ENCODE data around the gene ACOT9.
"Not testable (repeated sequence)": the region's sequence is repeated elsewhere in the genome, so short reads cannot be mapped to it uniquely, and the experiment has no call there.

ACOT9 gene

GRCh38 chrX:23765449-23765848 is 22.4 kb upstream of the ACOT9 start:
- DNase-seq = no peak

- no peak for DNase-seq
Observed at GRCh38 chrX:23764188-23764984, 21.3 kb upstream of the ACOT9 start.

- no peak for DNase-seq
Observed at GRCh38 chrX:23759821-23760220, 16.7 kb upstream of the ACOT9 start.

GRCh38 chrX:23756165-23756564 is 13.1 kb upstream of the ACOT9 start:
- DNase-seq = peak; percentile 75

- DNase-seq = no peak
Observed at GRCh38 chrX:23754664-23755063, 11.6 kb upstream of the ACOT9 start.

- no peak for DNase-seq
Observed at GRCh38 chrX:23752740-23753415, 9.8 kb upstream of the ACOT9 start.

- no peak for DNase-seq
Observed at GRCh38 chrX:23749576-23749975, 6.5 kb upstream of the ACOT9 start.

- no peak for DNase-seq
Observed at GRCh38 chrX:23749129-23749528, 6.1 kb upstream of the ACOT9 start.

GRCh38 chrX:23745786-23746185 is 2.7 kb upstream of the ACOT9 start:
- DNase-seq = no peak

- DNase-seq = not testable (repeated sequence)
Observed at GRCh38 chrX:23743623-23743971, 521 bp upstream of the ACOT9 start.

GRCh38 chrX:23742174-23742696 is 841 bp downstream of the ACOT9 start:
- peak; percentile 20 for DNase-seq

GRCh38 chrX:23737413-23737812 is 5.7 kb downstream of the ACOT9 start:
- DNase-seq = no peak

GRCh38 chrX:23736030-23736429 is 7.0 kb downstream of the ACOT9 start:
- DNase-seq = no peak

GRCh38 chrX:23732704-23733103 is 10.4 kb downstream of the ACOT9 start:
- peak; percentile 77 for DNase-seq

GRCh38 chrX:23731951-23732350 is 11.1 kb downstream of the ACOT9 start:
- no peak for DNase-seq

- no peak for DNase-seq
Observed at GRCh38 chrX:23729214-23729613, 13.9 kb downstream of the ACOT9 start.

- no peak for DNase-seq
Observed at GRCh38 chrX:23727206-23727605, 15.9 kb downstream of the ACOT9 start.

GRCh38 chrX:23726191-23726590 is 16.9 kb downstream of the ACOT9 start:
- no peak for DNase-seq

- no peak for DNase-seq
Observed at GRCh38 chrX:23720117-23720677, 22.9 kb downstream of the ACOT9 start.

- DNase-seq = no peak
Observed at GRCh38 chrX:23705235-23705634, 37.8 kb downstream of the ACOT9 start.

- no peak for DNase-seq
Observed at GRCh38 chrX:23704673-23705206, 38.3 kb downstream of the ACOT9 start.

GRCh38 chrX:23699636-23700194 is 43.4 kb downstream of the ACOT9 start:
- no peak for DNase-seq

- peak; percentile 55 for DNase-seq
Observed at GRCh38 chrX:23694606-23695005, 48.5 kb downstream of the ACOT9 start.

All from activated CD4-positive, alpha-beta T cell treated with anti-CD3 and anti-CD28 coated beads, Interleukin-2, Interleukin-6, amounts not matched to agents 100 ng/mL and 50 ng/mL, durations not matched to agents 16 hours and 8 hours (primary cell).